Daoy (cell line): Measurements from ENCODE around the gene MARCHF4. TPM values are rescaled to one million over a fixed set of nuclear protein-coding genes. Genes with fewer than 3 reads are reported as not detected.
"Not testable (repeated sequence)": the region's sequence is repeated elsewhere in the genome, so short reads cannot be mapped to it uniquely, and the experiment has no call there.

Experiments used
- DNase-seq: peaks from one replicate; pipeline ENCODE4 v3.0.0-alpha.2; 2015; ENCODE audit warnings: low read depth
- total RNA-seq: library from RNA; depleted of rRNA; stranded (reverse); fragments of >200 nt; shearing (Covaris generic); gene quantifications from 2 replicates; pipeline ENCODE4 v1.2.3, GENCODE V29; 2014

Gene MARCHF4
- total RNA-seq, 1 experiment from 2014 or later, result 4.8 TPM

DNA sequence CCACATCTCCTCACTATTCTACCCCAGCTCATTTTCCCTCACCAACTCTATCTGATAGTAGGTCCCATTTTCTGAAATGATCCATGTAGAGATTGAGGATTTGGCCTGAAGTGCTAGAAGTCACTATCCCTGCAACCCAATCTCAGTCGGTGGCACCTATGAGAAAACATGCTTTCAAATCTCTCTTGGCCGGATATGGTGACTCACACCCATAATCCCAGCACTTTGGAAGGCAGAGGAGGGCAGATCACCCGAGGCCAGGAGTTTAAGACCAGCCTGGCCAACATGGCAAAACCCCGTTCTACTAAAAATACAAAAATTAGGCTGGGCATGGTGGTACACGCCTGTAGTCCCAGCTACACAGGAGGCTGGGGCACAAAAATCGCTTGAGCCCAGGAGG is 19.1 kb upstream of the MARCHF4 start:
- DNase-seq, result peak; percentile 75

DNA sequence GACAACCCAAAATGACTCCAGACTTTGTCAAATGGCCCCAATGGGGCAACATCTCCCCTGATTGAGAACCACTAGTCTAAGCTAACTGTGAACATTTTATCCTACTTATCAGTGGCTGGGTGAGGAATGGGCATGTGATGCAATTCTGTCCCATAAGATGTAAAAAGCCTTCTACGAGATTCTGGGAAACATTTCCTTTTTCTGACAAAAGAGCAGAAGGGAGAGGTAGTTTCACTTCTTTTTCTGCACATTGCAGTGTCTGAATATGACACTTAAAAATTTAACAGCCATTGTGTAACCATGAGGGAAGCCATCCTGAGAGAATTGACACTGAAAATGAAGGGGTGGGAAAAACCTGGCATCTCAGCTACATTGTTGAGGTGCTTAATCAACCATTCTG is 17.3 kb upstream of the MARCHF4 start:
- DNase-seq, result no peak

GRCh38 chr2:216388046-216388884 is 16.0 kb upstream of the MARCHF4 start:
- DNase-seq, result no peak

DNA sequence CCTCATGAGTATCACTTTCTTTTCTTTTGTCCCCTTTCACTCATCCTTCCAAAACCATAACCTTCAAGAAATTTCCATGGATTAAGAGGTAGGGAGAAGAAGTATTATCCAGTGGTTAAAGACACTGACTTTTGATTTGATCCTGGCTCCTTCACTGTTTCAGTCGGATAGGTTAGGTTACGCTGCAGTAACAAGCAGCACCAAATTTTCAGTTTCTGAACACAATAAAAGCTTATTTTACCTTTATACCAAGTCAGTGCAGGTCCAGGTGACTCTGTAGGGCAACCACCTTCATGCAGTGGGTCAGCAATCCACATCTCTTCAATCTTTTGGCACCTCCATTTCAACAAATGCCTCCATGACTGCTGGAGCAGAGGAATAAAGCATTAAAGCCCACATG is 15.0 kb upstream of the MARCHF4 start:
- DNase-seq, result no peak

- DNase-seq, result no peak
These were observed 13.2 kb upstream of the MARCHF4 start for GRCh38 chr2:216385478-216385877.

DNA sequence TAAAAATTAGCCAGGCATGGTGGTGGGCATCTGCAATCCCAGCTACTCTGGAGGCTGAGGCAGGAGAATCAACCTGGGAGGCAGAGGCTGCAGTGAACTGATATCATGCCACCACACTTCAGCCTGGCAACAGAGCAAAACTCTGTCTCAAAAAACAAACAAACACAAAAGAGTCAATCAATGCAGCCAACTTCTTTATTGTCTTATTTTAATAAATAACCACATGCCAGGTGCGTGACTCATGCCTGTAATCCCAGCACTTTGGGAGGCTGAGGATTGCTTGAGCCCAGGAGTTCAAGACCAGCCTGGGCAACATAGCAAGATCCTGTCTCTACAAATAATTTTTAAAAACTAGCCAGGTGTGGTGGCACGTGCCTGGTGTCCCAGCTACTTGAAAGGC is 12.1 kb upstream of the MARCHF4 start:
- not testable (repeated sequence) for DNase-seq

GRCh38 chr2:216379977-216380376 is 7.7 kb upstream of the MARCHF4 start:
- DNase-seq, result no peak

DNA sequence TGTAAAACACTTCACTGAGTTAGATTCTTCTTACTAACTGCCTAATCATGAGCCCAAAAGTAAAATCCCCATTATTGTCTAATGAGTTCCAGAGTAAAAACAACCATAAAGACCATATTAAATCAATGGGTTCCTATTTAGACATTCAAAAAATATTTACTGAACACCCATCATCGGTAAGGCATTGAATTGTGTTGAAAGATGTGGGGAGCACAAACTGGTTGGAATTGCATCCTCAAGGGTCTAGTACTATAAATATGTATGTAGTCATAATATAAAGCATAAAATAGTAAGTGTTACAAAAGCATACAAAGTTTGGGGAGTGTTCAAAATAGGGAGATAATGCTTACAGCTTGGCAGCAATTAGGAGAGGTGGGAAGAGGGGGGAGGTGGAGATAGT is 3.0 kb upstream of the MARCHF4 start:
- no peak for DNase-seq

DNA sequence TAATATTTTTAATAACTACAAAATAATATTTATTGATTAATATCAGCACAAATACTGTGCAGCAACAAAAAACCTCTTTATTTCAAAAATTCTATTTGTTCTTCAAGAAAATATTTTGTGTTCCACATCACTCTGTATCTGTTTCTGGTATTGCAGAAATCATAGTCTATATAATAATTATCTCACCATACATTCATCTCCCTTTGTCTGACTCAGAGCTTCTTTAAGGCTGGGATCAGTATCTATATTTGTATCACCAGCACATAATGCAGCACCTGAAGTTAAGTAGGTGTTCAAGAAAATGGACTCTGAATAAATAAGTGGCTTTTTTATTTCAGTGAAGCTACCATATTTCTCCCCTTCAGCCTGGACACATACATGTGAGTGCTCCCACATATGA is 1.6 kb upstream of the MARCHF4 start:
- no peak for DNase-seq

DNA sequence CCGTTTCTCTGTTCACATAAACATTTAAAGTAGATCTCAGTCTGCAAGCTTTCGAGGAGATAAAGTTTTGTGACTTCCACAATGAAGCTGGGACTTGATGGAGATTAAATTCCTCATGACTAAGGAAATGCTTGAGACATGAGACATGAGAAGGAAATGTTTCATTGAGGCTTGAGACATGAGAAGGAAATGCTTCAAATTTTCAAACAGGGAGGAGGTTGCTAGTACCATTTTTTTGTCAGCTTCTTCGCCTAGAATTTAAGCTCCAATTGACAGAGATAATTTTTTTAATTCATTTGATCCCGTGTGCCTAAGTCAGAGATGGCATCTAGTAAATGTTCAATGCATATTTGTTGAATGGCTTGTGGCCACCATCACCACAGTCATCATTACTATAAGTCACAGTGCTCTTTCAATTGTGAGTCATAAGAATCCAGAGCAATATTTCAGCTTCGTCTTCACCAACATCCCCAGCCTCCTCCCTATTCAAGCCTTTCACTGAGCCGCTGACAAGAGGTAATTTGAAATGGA is 543 bp upstream of the MARCHF4 start:
- DNase-seq, result peak; percentile 79

DNA sequence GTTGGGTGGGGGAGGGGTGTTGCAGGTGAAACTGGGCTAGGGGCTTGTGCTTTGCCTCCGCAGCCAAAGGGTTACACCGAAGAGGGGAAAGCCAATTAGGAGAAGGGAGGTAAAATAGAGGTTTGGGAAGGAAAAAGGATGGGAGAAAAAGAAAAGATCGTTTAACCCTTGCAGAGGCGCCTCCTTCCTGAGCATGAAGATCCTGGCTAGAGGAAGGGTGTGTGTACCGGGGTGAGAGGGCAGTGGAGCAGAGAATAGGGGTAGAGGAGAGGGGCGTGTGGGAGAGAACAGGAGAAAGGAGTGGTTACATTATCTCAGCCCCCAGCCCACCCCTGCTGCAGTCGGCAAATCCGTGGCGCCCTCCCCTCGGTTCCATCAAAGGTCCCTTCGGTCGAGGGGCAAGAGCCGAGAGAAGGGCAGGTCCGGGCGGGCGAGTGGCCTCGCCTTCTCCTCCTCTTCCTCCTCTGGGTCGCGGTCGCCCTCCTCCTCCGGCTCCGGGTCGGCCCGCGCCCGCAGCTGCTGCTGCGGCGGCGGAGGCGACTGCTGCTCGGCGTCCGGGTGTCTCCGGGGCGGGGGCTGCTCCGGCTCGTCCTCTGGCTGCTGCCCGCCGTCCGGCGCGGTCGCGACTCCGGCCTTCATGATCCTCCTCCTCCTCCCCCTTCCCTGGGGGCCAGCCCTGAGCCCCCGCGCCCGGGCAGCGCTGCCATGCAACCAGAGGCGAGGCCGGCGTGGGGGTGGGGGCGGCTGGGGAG is 1.1 kb downstream of the MARCHF4 start:
- peak; percentile 22 for DNase-seq

- DNase-seq, result no peak
These were observed 2.5 kb downstream of the MARCHF4 start for GRCh38 chr2:216369821-216370220.

DNA sequence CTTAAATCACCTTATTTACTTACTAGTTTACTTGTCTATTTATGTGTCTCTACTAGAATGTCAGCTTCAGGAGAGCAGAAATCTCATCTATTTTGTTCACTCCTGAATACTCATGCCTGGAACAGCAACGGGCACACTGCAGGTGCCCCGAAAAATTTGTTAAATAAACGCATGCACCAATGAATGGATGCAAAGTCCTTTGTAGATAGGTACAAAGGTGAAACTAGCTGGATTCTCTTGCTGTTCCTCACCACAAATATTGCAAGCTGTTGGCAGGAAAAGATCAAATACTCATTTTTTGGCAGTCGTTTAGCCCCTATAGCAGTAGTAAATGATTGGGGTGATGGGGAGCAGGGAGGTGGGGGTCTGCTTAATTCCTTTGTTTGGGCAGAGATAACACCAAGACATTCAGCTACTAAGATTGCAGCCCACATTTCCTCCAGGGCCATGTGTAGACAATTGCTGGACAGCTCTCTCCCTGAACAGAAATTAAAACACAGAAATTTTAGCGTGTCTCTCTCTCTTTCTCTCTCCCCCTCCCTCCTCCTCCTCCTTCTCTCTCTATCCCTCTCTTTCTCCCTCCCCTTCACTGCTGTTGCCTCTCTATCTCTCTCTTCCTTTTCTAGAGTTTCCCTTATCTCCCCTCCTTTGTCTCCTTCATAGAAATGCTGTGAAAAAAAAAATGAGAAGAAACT is 5.4 kb downstream of the MARCHF4 start:
- no peak for DNase-seq

DNA sequence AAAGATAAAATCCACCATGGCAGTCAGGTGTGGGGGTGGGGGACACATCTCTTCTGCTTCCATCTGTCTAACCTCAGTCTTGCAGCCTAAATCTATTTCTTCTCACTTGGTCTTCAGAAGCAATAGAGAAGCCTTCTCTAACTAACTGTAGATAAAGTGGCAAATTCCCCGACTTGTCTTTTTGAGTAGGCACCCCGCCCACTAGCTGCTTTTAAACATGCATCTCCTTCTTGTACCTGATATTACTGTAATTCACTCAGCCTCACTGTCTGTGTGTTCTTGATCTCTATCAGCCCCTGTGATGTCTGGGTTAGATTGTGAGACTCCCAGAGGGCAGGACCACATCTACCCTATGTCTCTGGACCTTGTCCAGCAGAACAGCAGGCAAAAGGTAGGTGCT is 6.8 kb downstream of the MARCHF4 start:
- DNase-seq, result no peak

DNA sequence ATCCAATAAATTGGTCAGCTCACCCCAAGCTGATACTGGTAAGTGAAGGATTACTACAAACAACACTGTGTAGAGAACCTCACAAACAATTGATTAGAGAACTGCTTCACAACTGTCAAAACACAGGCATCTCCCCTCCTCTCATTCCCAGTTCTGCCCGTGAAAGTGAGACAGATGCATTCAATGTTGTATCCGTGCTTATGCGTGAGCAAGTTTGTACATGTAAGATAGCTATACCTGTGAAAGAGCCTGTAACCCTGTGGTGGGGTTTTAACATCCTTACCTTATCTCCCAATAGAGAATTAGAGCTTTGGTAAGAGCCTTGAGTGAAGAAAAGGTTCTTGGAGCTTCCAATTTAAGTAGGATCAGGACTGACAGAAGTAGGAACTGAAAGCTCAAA is 9.1 kb downstream of the MARCHF4 start:
- no peak for DNase-seq

- peak; percentile 77 for DNase-seq
These were observed 9.6 kb downstream of the MARCHF4 start for GRCh38 chr2:216362730-216363129.

- no peak for DNase-seq
These were observed 16.6 kb downstream of the MARCHF4 start for GRCh38 chr2:216355711-216356110.

DNA sequence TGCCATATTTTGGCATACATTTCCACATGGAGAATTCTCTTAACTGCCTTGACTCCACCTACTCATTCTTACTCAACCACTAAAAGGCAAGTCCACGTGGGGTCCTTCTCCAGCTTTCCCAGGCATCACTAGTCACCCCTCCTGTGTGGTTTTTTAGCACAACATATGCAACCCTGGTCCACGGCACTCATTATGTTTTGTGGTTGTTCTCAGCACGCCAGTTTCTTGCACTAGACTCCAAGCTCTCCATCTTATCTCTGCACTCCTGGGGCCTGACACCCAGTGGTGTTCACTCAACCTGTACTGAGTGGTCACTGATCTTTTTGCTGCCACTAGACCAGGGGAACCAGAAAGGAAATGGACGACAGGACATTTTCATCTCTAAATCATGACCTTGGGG is 18.0 kb downstream of the MARCHF4 start:
- DNase-seq, result peak; percentile 82

DNA sequence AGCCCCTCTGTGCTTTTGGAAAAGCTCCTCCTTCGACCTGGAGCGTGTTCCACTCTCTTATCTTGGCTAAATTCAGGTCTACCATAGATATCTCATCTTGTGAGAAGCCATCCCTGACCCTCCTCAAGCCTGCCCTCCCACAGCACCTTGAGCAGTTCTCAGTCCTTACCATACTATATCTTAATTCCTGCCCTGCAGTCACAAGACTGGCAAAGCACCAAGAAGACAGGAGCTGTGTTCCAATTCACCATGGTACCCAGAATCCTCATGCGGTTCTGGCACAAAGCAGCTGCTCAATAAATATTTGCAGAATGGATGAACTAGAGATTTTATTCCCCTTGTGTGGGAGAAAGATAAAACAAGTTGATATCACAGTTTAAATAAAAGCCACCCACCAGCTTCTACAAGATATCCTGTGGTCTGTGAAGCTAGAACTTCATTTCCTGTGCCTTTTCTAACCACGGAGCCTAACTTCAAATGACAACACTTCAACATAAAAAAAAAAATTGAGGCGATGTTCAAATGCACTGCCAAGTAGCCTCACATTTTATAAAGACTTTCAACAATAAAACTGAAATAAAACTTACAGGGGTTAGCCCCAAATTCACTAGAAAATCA is 19.5 kb downstream of the MARCHF4 start:
- no peak for DNase-seq

DNA sequence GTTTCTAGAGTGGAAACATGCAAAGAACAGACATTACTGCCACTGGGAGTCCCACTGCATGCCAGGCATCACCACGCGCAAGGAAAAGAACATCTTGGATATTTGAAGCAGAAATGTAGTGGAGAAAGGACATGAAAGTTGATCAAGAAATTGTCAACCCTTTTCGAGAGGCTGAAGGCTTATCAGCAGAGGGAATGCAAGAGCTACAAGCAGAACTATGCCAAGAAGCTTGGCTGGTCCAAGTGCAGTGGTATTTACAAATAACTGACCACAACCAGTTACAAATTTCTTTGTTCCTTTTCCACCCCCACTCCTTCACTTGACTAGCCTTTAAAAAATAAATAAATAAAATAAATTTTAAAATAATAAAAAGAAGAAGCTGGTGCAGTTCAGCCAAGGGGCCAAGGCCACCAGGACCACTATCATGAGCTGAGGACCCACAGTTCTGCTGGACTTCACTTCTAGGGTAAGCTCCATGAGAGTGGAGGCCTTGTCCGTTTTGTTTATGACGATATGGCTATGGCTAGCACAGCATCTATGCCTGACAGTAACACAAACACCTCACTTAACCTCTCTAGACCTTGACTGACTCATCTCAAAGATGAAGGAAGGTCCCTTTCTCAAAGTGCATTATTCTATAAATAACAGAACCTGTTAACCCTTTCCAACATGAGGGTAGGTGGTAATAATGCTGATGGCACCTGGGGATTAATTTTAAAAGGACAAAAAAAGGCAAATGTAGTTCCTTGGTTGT is 20.9 kb downstream of the MARCHF4 start:
- no peak for DNase-seq

DNA sequence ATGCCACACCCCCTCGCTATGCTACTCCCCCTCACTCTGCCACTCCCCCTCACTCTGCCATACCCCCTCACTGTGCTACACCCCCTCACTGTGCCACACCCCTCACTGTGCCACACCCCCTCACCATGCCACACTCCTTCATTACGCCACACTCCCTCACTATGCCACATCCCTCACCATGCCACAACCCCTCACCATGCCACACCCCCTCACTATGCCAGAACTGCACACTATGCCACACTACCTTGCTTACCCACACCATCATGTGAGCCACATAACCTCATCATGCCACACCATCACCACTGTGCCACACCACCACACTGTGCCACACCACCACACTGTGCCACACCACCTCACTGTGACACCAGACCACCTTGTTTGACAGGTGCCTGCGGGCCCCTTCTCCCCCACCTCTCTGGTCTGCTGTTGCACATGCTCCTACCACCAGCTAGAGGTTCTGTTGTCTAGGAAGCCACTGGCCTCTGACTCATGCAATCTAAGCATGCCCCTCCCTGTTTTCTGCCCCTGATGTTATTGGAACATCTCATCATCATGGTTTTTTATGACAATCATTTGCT is 22.0 kb downstream of the MARCHF4 start:
- peak; percentile 78 for DNase-seq
